GM12878 (cell line): ENCODE data around the gene DDX19B. TPM values are rescaled to one million over a fixed set of nuclear protein-coding genes. Genes with fewer than 3 reads are reported as not detected.

Source experiments
- BCLAF1 ChIP-seq: fragments of 450-650 bp; IDR thresholded peaks from 2 replicates; pipeline ENCODE4 v1.6.1; 2017; ENCODE audit warnings: antibody characterized with exemption, mild to moderate bottlenecking, moderate library complexity
- CTCF ChIP-seq, 3 experiments: IDR thresholded peaks in 2 of 3; conservative IDR thresholded peaks in 1 of 3; 2 replicates each; pipeline ENCODE4 v1.5.1; 2011; ENCODE audit warnings: low read depth in 3 of 3, low read length in 3 of 3, mild to moderate bottlenecking in 3 of 3, control low read depth in 2 of 3, moderate library complexity in 2 of 3, inconsistent platforms in 1 of 3, mixed read lengths in 1 of 3; ENCODE audit not compliant: control insufficient read depth in 2 of 3, insufficient read depth in 1 of 3; ENCODE audit errors: extremely low read depth in 1 of 3
- POLR2A ChIP-seq: IDR thresholded peaks from 2 replicates; pipeline ENCODE4 v1.6.1; 2011; ENCODE audit warnings: low read depth, mild to moderate bottlenecking, low read length
- RELA ChIP-seq: fragments of 450-650 bp; IDR thresholded peaks from 2 replicates; pipeline ENCODE4 v1.8.0; 2014; ENCODE audit warnings: borderline replicate concordance; ENCODE audit not compliant: partially characterized antibody
- SMC3 ChIP-seq: IDR thresholded peaks from 2 replicates; pipeline ENCODE4 v1.6.1; 2011; ENCODE audit warnings: low read length, improper control_type of control experiment, borderline replicate concordance
- polyA plus RNA-seq, 11 experiments: library from polyadenylated mRNA; depleted of rRNA in 4 of 11; unstranded in 6 of 11; stranded (reverse) in 5 of 11; fragments of >200 nt; fragmentation: Nextera tagmentation in 4 of 11; fragmentation: Illumina TruSeq in 1 of 11; extraction: Ambion mirVana in 4 of 11; extraction: Trizol in 1 of 11; gene quantifications; 1 replicate in 1 of 11; 2 replicates in 10 of 11; pipeline versions ENCODE4 v1.2.1 to v1.2.3, GENCODE V29; 2011 to 2016; ENCODE audit warnings: inconsistent platforms in 2 of 11, missing spikeins in 2 of 11, low read depth in 1 of 11
- total RNA-seq, 4 experiments: library from RNA; depleted of rRNA in 3 of 4; stranded (reverse); fragments of >200 nt in 3 of 4; fragmentation: Illumina TruSeq in 1 of 4; extraction: Trizol in 1 of 4; gene quantifications; 2 replicates each; pipeline versions ENCODE4 v1.2.1 to v1.2.3, GENCODE V29; 2013 to 2021

DDX19B gene
- total and polyA plus RNA-seq, 10 of the 15 experiments (the other 5 are each of a cell fraction or from before 2014, with no cell fraction given): 14.1 to 69.1 (median 42.5) TPM

GRCh38 chr16:70252355-70252988 is 46.5 kb upstream of the DDX19B start (continued):
- TF ChIP-seq BCLAF1: no peak
- peak; percentile 18 to 37 (median 29); a peak in 4 of 6 replicates for TF ChIP-seq CTCF (IDR thresholded peaks at IDR 0.05 in 2 of 3, conservative IDR thresholded peaks at IDR 0.05 in 1 of 3; ENCODE audit: control insufficient read depth in 2 of 3, extremely low read depth in 1 of 3, insufficient read depth in 1 of 3, low read depth in 3 of 3, low read length in 3 of 3)
- no peak for TF ChIP-seq SMC3
- TF ChIP-seq RELA: no peak
- TF ChIP-seq POLR2A: peak; percentile 50
